HG03103 (cell line): ENCODE measurements around the gene EPHA4.

ENCODE experiments used
- ATAC-seq: cut with Tn5 transposase; IDR thresholded peaks from one replicate; pipeline ENCODE4 v1.9.1; 2021; ENCODE audit warnings: low read depth; ENCODE audit not compliant: unreplicated experiment

The EPHA4 gene

GRCh38 chr2:221372159-221372884 is 199.8 kb downstream of the EPHA4 start:
- ATAC-seq: no peak

- no peak for ATAC-seq
Observed at GRCh38 chr2:221371347-221371746, 200.8 kb downstream of the EPHA4 start.

- no peak for ATAC-seq
Observed at GRCh38 chr2:221370857-221371211, 201.3 kb downstream of the EPHA4 start.

GRCh38 chr2:221370076-221370856 is 201.8 kb downstream of the EPHA4 start:
- ATAC-seq: no peak
